Sigmoid colon (tissue), 7 donors: ENCODE measurements around the gene MBLAC1. TPM values are rescaled to one million over a fixed set of nuclear protein-coding genes. Genes with fewer than 3 reads are reported as not detected.

Experiments used
- DNase-seq: peaks from one replicate; pipeline ENCODE4 v3.0.0-alpha.2; 2019
- H3K27ac ChIP-seq, 4 donors: fragments of 200-600 bp; sonication (generic); one replicate each; pipeline ENCODE4 v1.5.1; 2016 to 2019; ENCODE audit warnings: mild to moderate bottlenecking in 1 of 4
- H3K27me3 ChIP-seq, 3 donors: fragments of 200-600 bp; sonication (generic); one replicate each; pipeline ENCODE4 v1.5.1; 2019; ENCODE audit warnings: mild to moderate bottlenecking in 1 of 3
- H3K36me3 ChIP-seq, 4 donors: fragments of 200-600 bp; sonication (generic); one replicate each; pipeline ENCODE4 v1.5.1; 2016 to 2019
- H3K4me1 ChIP-seq, 4 donors: fragments of 200-600 bp; sonication (generic); one replicate each; pipeline ENCODE4 v1.5.1; 2017 to 2019
- H3K4me3 ChIP-seq, 4 donors: fragments of 200-600 bp; sonication (generic); one replicate each; pipeline ENCODE4 v1.5.1; 2017 to 2019; ENCODE audit warnings: mild to moderate bottlenecking in 2 of 4, moderate library complexity in 1 of 4
- H3K9me3 ChIP-seq, 4 donors: fragments of 200-600 bp in 3 of 4; sonication (generic) in 3 of 4; one replicate each; pipeline versions ENCODE4 v1.5.1 to v1.6.1; 2013 to 2019
- EP300 ChIP-seq, 4 donors: sonication (generic); formaldehyde crosslinking; IDR thresholded peaks; one replicate each; pipeline ENCODE4 v1.6.1; 2017; ENCODE audit warnings: antibody characterized with exemption in 4 of 4
- POLR2A ChIP-seq, 2 donors: fragments of 450-650 bp; IDR thresholded peaks; one replicate each; pipeline ENCODE4 v1.6.1; 2016; ENCODE audit warnings: antibody characterized with exemption in 2 of 2, mild to moderate bottlenecking in 2 of 2, moderate library complexity in 2 of 2
- POLR2AphosphoS5 ChIP-seq, 4 donors: sonication (generic); formaldehyde crosslinking; IDR thresholded peaks; one replicate each; pipeline ENCODE4 v1.6.1; 2017; ENCODE audit warnings: antibody characterized with exemption in 4 of 4
- WGBS, 2 donors: extraction: QIAGEN DNeasy Blood & Tissue Kit; methylation state at CpG; one replicate each; pipeline ENCODE4 v1.1.7; 2013; 5-methylcytosine and 5-hydroxymethylcytosine counted together
- intact Hi-C: fragments of 100-400 bp; cut with DNase I; formaldehyde crosslinking; loops from one replicate; pipeline ENCODE4 v1.15.1; 2023
- polyA plus RNA-seq, 3 donors: library from polyadenylated mRNA; stranded (reverse); fragments of 200-250 nt; gene quantifications; one replicate each; pipeline ENCODE4 v1.2.3, GENCODE V29; 2013
- total RNA-seq, 4 donors: library from RNA; depleted of rRNA; stranded (reverse); fragments of >200 nt; gene quantifications; one replicate each; pipeline ENCODE4 v1.1.0, GENCODE V29; 2016
- TF ChIP-seq, protein P1 (sequence below), 4 experiments: fragments of 450-650 bp in 3 of 4; fragments of 200-600 bp in 1 of 4; IDR thresholded peaks; one replicate each; pipeline ENCODE4 v1.5.1; 2016 to 2019; ENCODE audit warnings: antibody characterized with exemption in 4 of 4, mild to moderate bottlenecking in 3 of 4, moderate library complexity in 2 of 4
- donor health status: healthy with polysubstance abuse.
- donor health status: Bipolar disorder and iron deficiency.
- donor health status: healthy.

Gene MBLAC1, protein sequence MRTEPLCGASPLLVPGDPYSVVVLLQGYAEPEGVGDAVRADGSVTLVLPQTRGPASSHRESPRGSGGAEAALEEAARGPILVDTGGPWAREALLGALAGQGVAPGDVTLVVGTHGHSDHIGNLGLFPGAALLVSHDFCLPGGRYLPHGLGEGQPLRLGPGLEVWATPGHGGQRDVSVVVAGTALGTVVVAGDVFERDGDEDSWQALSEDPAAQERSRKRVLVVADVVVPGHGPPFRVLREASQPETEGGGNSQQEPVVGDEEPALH
- 1 to 10 TPM; 2.5 to 5.8 (median 4.3) TPM for total RNA-seq
- polyA plus RNA-seq, result 1 to 10 TPM; 1.6 to 4.2 (median 2.6) TPM

DNA sequence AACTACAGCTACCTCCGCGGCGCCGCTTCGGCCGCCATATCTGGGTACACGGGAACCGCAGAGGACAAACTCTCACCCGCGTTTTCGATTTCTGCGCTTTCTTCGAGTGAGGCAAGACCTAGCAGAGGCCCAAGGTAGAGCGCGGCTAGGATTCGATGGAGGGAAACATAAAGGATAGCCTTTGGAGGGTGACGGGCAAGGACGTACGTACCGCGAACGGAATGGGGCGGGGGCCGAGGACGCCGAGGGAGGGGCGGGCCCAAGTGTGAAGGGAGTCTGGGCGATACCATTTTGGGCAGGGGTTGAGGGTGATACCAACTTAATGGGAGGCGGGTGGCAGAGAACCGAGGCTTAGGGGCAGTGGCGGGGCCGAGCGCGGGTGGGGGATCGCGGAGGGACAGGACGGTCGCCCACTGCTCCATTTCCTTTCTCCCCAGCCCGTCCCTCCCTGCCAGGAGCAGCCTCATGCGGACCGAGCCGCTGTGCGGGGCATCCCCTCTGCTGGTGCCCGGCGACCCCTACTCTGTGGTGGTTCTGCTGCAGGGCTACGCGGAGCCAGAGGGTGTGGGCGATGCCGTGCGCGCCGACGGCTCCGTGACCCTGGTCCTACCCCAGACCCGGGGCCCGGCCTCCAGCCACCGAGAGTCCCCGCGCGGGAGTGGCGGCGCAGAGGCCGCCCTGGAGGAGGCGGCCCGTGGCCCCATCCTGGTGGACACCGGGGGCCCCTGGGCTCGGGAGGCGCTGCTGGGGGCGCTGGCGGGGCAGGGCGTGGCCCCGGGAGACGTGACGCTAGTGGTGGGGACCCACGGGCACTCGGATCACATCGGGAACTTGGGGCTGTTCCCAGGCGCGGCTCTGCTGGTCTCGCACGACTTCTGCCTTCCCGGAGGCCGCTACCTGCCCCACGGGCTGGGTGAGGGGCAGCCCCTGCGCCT lies at the start of gene MBLAC1:
Gene MBLAC1 (plus strand): TSS at position 37 of the 935 bp plus-strand sequence. CDS start 429 bp downstream, at position 466.
- TF ChIP-seq POLR2A (IDR thresholded peaks at IDR 0.05) (peak; percentile 13 to 81), POLR2AphosphoS5 (IDR thresholded peaks at IDR 0.05) (peak; percentile 44 to 91 (median 76)), EP300 (IDR thresholded peaks at IDR 0.05) (no peak)
- TF ChIP-seq, protein P1, sequence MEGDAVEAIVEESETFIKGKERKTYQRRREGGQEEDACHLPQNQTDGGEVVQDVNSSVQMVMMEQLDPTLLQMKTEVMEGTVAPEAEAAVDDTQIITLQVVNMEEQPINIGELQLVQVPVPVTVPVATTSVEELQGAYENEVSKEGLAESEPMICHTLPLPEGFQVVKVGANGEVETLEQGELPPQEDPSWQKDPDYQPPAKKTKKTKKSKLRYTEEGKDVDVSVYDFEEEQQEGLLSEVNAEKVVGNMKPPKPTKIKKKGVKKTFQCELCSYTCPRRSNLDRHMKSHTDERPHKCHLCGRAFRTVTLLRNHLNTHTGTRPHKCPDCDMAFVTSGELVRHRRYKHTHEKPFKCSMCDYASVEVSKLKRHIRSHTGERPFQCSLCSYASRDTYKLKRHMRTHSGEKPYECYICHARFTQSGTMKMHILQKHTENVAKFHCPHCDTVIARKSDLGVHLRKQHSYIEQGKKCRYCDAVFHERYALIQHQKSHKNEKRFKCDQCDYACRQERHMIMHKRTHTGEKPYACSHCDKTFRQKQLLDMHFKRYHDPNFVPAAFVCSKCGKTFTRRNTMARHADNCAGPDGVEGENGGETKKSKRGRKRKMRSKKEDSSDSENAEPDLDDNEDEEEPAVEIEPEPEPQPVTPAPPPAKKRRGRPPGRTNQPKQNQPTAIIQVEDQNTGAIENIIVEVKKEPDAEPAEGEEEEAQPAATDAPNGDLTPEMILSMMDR (IDR thresholded peaks at IDR 0.05), result no peak
- peaks cover 0 to 33% (median 22%) of the 10 kb centered on the region in 4 donors for H3K4me1 ChIP-seq
- WGBS, 2 donors, result 0% methylated on average over 85 of the region's 85 CpGs
- no peaks in the 10 kb centered on the region for H3K27me3 ChIP-seq
- H3K9me3 ChIP-seq, result no peaks in the 10 kb centered on the region
- H3K36me3 ChIP-seq, result peaks cover 0 to 12% (median 0%) of the 10 kb centered on the region in 4 donors
- intact Hi-C loops, result loop anchor here (2.0 to 5.0 kb wide), 4 partner anchors 26 to 210 kb away; partner anchors contain the start of genes AP4M1, COPS6, MCM7 and TRIM4
- peak; percentile 94 for DNase-seq
- H3K4me3 ChIP-seq, result peak within 1 kb of the TSS; percentile 64 to 88 (median 80)
- H3K27ac ChIP-seq, result peak within 1 kb of the TSS; percentile 91 to 95 (median 94)

DNA sequence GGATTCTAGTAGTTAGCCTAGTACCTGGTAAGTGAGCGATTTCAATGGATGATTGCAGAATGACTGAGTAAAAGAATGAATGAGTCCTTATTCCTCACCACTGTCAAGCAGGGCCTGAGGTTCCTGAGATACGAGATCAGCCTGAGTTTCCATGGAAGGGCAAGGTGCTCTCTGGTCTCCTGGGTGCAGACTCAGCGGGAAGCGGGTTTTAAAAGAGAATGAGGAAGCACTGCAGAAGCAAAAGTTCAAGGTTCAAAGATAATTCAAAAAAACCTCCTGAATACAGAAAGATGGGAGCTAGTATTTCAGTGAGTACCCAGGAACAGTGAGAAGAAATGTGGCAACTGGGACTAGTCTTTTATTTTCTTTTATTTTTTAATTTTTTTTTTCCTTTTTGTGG lies 49.6 kb upstream of the MBLAC1 start:
- intact Hi-C loops, result no loop called here
- no peak overlapping the region for H3K27ac ChIP-seq
- peaks cover 45 to 75% (median 54%) of the 10 kb centered on the region in 4 donors for H3K36me3 ChIP-seq
- no peak for DNase-seq
- TF ChIP-seq, protein P1 (IDR thresholded peaks at IDR 0.05), result no peak
- TF ChIP-seq POLR2AphosphoS5 (IDR thresholded peaks at IDR 0.05), result no peak
- TF ChIP-seq POLR2A (IDR thresholded peaks at IDR 0.05), result no peak
- no peak for TF ChIP-seq EP300 (IDR thresholded peaks at IDR 0.05)
- H3K4me1 ChIP-seq, result peaks cover 0 to 30% (median 26%) of the 10 kb centered on the region in 4 donors
- peaks cover 0 to 3% (median 0%) of the 10 kb centered on the region in 4 donors for H3K9me3 ChIP-seq
- H3K27me3 ChIP-seq, result no peaks in the 10 kb centered on the region
- WGBS, 2 donors, result 37 to 81% methylated on average over 4 of the region's 4 CpGs
- no peak overlapping the region for H3K4me3 ChIP-seq

DNA sequence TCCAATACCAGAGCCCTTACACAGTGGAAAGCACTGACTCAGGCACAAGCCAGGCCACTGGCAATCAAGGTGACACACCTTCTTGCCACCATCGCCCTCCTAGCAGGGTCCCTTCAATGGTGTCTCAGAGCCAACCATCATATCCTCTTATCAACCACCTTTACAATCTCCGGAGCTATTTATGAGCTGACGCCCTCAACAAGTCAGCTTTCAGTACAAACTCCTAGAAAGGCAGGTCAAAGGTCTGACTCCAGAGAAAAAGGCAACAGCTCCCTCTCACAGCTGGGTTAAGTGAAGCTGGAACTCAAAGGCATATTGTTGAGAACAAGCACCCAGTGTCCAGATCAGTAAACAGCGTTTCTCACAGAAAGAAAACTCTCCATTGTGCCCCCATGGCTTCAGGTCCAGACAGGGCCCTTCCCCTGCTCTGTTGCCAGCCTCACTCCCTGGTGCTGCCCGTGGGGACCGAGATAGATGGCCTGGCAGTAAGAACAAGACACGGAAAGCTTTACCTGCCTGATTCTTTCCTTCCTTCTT lies 47.7 kb upstream of the MBLAC1 start:
- Histone ChIP-seq H3K27me3 (no peaks in the 10 kb centered on the region), H3K36me3 (peaks cover 26 to 56% (median 36%) of the 10 kb centered on the region in 4 donors), H3K4me1 (peaks cover 0 to 37% (median 33%) of the 10 kb centered on the region in 4 donors), H3K4me3 (no peak overlapping the region), H3K9me3 (no peaks in the 10 kb centered on the region), H3K27ac (peak overlapping the region in 1 of 4 donors; percentile 32)
- WGBS, 2 donors, result 23 to 66% methylated on average over 7 of the region's 7 CpGs
- intact Hi-C loops, result no loop called here
- TF ChIP-seq POLR2AphosphoS5 (IDR thresholded peaks at IDR 0.05), result no peak
- no peak for TF ChIP-seq POLR2A (IDR thresholded peaks at IDR 0.05)
- no peak for TF ChIP-seq EP300 (IDR thresholded peaks at IDR 0.05)
- DNase-seq, result no peak

DNA sequence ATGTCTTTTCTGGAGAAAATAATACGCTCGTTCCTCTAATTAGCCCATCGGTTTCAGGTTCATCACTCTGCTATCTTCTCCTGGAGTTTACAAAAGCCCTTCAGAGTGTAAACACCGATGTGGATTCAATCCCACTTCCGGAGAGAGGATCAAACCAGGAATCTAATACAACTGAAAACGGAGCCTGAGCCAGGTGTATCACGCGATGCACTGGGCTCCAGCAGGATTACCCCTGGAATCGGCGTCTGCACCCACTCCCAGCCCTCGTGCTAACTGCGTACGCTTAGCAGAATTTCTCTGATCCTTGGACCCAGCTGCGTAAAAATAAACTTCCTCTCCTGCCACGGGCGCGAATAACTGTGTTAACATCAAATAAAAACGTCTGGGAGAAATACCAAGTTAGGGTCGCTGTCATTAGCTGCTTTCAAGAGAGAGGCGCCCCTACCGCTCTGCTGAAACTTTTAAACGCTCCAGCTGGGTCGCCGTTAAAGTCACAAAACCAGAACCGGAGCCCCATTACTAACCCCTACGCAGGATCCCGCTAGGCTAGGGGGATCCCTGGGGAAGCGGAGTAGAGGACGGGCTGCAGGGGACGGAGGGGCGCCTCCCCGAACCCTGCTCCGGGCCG lies 45.7 kb upstream of the MBLAC1 start:
- peak overlapping the region; percentile 85 to 96 (median 89) for H3K4me3 ChIP-seq
- peak overlapping the region; percentile 88 to 89 (median 89) for H3K27ac ChIP-seq
- 1% methylated on average over 34 of the region's 34 CpGs for WGBS, 2 donors
- no peaks in the 10 kb centered on the region for H3K27me3 ChIP-seq
- H3K4me1 ChIP-seq, result peaks cover 0 to 49% (median 42%) of the 10 kb centered on the region in 4 donors
- intact Hi-C loops, result loop anchor here (1.0 to 10.0 kb wide), 5 partner anchors 14 to 166 kb away; partner anchors contain the start of genes TRIM4, ZKSCAN1 and ZSCAN21
- no peak for TF ChIP-seq POLR2AphosphoS5 (IDR thresholded peaks at IDR 0.05)
- TF ChIP-seq EP300 (IDR thresholded peaks at IDR 0.05), result no peak
- TF ChIP-seq, protein P1 (IDR thresholded peaks at IDR 0.05), result no peak
- TF ChIP-seq POLR2A (IDR thresholded peaks at IDR 0.05), result no peak
- DNase-seq, result no peak
- H3K36me3 ChIP-seq, result peaks cover 9 to 37% (median 18%) of the 10 kb centered on the region in 4 donors
- H3K9me3 ChIP-seq, result no peaks in the 10 kb centered on the region
